ENCODE measurements around the gene SOST. TPM values are rescaled to one million over a fixed set of nuclear protein-coding genes. Genes with fewer than 3 reads are reported as not detected.

The SOST gene
- total RNA-seq, 1 experiment from 2014 or later = 0.07 TPM

GRCh38 chr17:43712397-43712796 lies 46.2 kb downstream of the SOST start (continued):
- TF ChIP-seq SMAD3 (CRISPR knock-in tag; IDR thresholded peaks at IDR 0.05; ENCODE audit: borderline replicate concordance) = no peak

DNA sequence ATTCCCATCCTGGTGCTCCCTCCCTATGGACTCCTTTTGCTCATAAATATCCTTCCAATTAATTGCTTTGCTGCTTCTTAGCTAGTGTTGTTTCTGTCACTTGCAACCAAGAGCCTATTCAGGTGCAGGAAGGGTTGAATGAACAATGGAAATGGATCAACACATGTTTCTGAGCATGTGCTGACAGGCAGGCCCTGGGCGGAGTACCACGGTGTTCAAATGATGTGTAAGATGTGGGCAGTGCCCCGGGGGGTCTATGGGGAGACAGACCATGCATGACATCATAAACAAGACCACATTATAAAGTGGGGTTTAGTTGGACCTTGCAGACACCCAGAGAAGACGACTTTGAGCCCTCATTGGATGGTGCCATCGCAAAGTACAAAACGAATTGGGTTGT lies 48.5 kb downstream of the SOST start:
- peaks cover 8% of the 10 kb centered on the region for H3K9me3 Mint-ChIP-seq
- ATAC-seq (no peak), DNase-seq (ENCODE audit: low spot score) (no peak)
- POLR2A ChIA-PET = no interaction called here
- no peak overlapping the region for H3K27ac Mint-ChIP-seq
- H3K4me3 Mint-ChIP-seq = no peak overlapping the region
- peaks cover 43% of the 10 kb centered on the region for H3K27me3 Mint-ChIP-seq (ENCODE audit: low read depth)
- peaks cover 14% of the 10 kb centered on the region for H3K4me1 Mint-ChIP-seq
- no peaks in the 10 kb centered on the region for H3K36me3 Mint-ChIP-seq
- CTCF ChIA-PET = no interaction called here
- TF ChIP-seq NFE2L1 (CRISPR knock-in tag; IDR thresholded peaks at IDR 0.05) = no peak
- no peak for TF ChIP-seq FOXK1 (CRISPR knock-in tag; IDR thresholded peaks at IDR 0.05)
- no peak for TF ChIP-seq PRRX2 (CRISPR knock-in tag; IDR thresholded peaks at IDR 0.05)
- TF ChIP-seq, protein P1, sequence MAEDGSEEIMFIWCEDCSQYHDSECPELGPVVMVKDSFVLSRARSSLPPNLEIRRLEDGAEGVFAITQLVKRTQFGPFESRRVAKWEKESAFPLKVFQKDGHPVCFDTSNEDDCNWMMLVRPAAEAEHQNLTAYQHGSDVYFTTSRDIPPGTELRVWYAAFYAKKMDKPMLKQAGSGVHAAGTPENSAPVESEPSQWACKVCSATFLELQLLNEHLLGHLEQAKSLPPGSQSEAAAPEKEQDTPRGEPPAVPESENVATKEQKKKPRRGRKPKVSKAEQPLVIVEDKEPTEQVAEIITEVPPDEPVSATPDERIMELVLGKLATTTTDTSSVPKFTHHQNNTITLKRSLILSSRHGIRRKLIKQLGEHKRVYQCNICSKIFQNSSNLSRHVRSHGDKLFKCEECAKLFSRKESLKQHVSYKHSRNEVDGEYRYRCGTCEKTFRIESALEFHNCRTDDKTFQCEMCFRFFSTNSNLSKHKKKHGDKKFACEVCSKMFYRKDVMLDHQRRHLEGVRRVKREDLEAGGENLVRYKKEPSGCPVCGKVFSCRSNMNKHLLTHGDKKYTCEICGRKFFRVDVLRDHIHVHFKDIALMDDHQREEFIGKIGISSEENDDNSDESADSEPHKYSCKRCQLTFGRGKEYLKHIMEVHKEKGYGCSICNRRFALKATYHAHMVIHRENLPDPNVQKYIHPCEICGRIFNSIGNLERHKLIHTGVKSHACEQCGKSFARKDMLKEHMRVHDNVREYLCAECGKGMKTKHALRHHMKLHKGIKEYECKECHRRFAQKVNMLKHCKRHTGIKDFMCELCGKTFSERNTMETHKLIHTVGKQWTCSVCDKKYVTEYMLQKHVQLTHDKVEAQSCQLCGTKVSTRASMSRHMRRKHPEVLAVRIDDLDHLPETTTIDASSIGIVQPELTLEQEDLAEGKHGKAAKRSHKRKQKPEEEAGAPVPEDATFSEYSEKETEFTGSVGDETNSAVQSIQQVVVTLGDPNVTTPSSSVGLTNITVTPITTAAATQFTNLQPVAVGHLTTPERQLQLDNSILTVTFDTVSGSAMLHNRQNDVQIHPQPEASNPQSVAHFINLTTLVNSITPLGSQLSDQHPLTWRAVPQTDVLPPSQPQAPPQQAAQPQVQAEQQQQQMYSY (CRISPR knock-in tag; IDR thresholded peaks at IDR 0.05) = no peak
- TF ChIP-seq, protein P2, sequence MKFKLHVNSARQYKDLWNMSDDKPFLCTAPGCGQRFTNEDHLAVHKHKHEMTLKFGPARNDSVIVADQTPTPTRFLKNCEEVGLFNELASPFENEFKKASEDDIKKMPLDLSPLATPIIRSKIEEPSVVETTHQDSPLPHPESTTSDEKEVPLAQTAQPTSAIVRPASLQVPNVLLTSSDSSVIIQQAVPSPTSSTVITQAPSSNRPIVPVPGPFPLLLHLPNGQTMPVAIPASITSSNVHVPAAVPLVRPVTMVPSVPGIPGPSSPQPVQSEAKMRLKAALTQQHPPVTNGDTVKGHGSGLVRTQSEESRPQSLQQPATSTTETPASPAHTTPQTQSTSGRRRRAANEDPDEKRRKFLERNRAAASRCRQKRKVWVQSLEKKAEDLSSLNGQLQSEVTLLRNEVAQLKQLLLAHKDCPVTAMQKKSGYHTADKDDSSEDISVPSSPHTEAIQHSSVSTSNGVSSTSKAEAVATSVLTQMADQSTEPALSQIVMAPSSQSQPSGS (CRISPR knock-in tag; IDR thresholded peaks at IDR 0.05; ENCODE audit: borderline replicate concordance, low read depth) = no peak
- TF ChIP-seq ZNF425 (CRISPR knock-in tag; conservative IDR thresholded peaks at IDR 0.05) = no peak
- no peak for TF ChIP-seq ATF1 (CRISPR knock-in tag; IDR thresholded peaks at IDR 0.05)
- no peak for TF ChIP-seq ELF4 (CRISPR knock-in tag; IDR thresholded peaks at IDR 0.05; ENCODE audit: low read depth)

DNA sequence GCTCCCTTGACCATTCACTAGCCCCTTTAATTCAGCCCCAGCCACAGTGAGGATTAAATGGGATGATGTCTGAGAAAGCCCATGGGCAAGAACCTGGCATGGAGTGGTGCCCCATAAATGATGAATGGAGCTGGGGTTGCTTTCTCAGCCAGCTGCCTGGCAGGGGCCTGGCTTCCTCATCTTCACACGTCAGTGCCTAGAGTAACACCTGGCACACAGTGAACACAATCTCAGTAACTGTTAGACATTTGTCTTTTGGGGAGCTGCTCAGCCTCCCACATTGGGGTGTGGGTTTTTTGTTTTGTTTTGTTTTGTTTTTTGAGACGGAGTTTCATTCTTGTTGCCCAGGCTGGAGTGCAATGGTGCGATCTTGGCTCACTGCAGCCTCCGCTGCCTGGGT lies 49.4 kb downstream of the SOST start:
- peaks cover 34% of the 10 kb centered on the region for H3K27me3 Mint-ChIP-seq (ENCODE audit: low read depth)
- peaks cover 8% of the 10 kb centered on the region for H3K9me3 Mint-ChIP-seq
- H3K36me3 Mint-ChIP-seq = no peaks in the 10 kb centered on the region
- TF ChIP-seq ZNF671 (CRISPR knock-in tag; IDR thresholded peaks at IDR 0.05) = no peak
- TF ChIP-seq SP1 (CRISPR knock-in tag; conservative IDR thresholded peaks at IDR 0.05) = no peak
- no peak for TF ChIP-seq ZNF232 (CRISPR knock-in tag; IDR thresholded peaks at IDR 0.05)
- no peak for TF ChIP-seq HMGXB4 (CRISPR knock-in tag; IDR thresholded peaks at IDR 0.05)
- TF ChIP-seq GTF2I (CRISPR knock-in tag; conservative IDR thresholded peaks at IDR 0.05) = no peak
- TF ChIP-seq MLX (CRISPR knock-in tag; IDR thresholded peaks at IDR 0.05) = no peak
- DNase-seq (ENCODE audit: low spot score) = no peak
- POLR2A ChIA-PET = interaction anchor here (1.8 kb wide), 1 partner anchor 46 kb away, joined by 4 read pairs; no protein-coding TSS in a partner anchor
- CTCF ChIA-PET = no interaction called here
- H3K27ac Mint-ChIP-seq = no peak overlapping the region
- H3K4me1 Mint-ChIP-seq = peaks cover 12% of the 10 kb centered on the region
- ATAC-seq = no peak
- H3K4me3 Mint-ChIP-seq = no peak overlapping the region

All from WTC11 (cell line).